Measurements from ENCODE around the gene WIPF1. TPM values are rescaled to one million over a fixed set of nuclear protein-coding genes. Genes with fewer than 3 reads are reported as not detected.

The WIPF1 gene
- total RNA-seq, 2 donors from 2014 or later = 6.7 to 21.4 TPM

DNA sequence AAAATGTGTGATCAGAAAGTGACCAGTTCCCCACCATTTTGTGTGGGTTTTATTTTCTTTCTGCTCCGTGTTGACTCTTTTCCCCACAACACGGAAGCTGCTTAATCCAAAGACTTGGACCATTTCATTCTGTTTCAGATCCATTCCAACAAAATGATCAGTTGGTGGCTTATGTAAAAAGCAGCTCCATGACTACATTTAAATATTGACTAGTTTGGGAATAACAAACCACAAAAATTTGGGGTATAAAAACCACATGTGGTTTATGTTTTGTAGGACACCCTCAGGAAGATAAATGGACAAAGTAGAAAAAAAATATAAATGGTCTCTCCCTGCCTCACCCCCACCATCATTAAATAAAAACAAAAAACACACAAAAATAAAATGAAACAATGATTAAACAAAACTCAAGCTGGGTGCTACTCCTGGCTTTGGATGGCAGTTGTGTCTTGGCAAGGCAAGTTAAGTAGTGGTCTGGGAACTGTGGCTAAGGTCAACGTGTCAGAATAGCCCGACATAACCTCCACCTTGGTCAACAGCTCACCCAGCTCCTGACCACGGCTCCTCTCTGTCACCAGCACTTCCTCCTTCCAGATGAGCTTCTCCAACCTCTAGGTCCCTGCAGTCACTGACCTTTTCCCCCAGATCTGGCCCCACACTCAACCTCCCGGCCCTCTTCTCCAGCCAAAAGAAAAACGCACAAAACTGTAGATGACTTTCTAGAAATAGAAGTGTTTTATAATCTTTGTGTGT, 12.8 kb upstream of the WIPF1 start:
- H3K9me3 ChIP-seq = no peaks in the 10 kb centered on the region
- DNase-seq = no peak
- no peaks in the 10 kb centered on the region for H3K36me3 ChIP-seq
- no peaks in the 10 kb centered on the region for H3K27me3 ChIP-seq
- H3K27ac ChIP-seq = no peak overlapping the region
- TF ChIP-seq CTCF (IDR thresholded peaks at IDR 0.05) = no peak
- intact Hi-C loops (cut with DNase I) = no loop called here
- no peak overlapping the region for H3K9ac ChIP-seq (ENCODE audit: low read depth in 2 of 2, low read length in 2 of 2)
- H3K4me1 ChIP-seq = no peaks in the 10 kb centered on the region
- H3K4me3 ChIP-seq = no peak overlapping the region

DNA sequence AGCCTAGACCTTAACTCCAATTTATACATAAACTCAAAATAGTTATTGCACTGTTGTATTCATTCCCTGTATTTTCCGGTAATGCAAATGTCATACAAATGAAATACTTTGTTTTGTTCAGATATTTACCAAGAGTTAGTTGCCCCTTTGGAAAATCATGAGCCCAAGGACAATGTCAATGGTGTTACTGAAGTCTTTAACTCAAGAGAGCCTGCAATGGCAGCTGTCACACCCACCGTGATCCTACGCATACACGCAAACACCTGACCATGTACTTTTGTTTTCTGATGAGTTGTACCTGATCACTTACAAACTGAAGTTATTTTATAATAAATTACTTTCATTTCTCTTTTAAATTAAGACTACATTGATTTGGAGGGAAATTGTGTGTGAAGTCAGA, 11.7 kb upstream of the WIPF1 start:
- H3K9ac ChIP-seq (ENCODE audit: low read depth in 2 of 2, low read length in 2 of 2) = no peak overlapping the region
- no peaks in the 10 kb centered on the region for H3K36me3 ChIP-seq
- H3K4me3 ChIP-seq = no peak overlapping the region
- intact Hi-C loops (cut with DNase I) = no loop called here
- H3K27ac ChIP-seq = no peak overlapping the region
- H3K4me1 ChIP-seq = no peaks in the 10 kb centered on the region
- H3K27me3 ChIP-seq = no peaks in the 10 kb centered on the region
- no peaks in the 10 kb centered on the region for H3K9me3 ChIP-seq
- DNase-seq = no peak
- no peak for TF ChIP-seq CTCF (IDR thresholded peaks at IDR 0.05)

DNA sequence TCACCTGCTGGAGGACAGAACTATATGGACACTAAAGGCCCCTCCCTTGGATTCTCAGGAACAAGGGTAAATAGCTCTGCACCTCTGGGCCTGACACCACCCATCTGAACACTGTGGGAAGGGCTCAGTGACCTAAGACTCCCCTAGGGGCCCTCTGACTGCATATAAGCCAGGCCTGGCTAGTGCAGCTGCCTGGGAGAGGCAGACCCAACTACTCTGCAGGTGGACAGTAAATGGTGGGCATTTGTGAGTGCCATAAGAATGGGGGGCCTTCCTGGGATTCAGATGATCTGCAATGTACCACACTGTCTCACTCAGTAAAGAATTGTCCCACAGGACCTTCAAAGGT, 11.2 kb upstream of the WIPF1 start:
- DNase-seq = no peak
- H3K9me3 ChIP-seq = no peaks in the 10 kb centered on the region
- no peaks in the 10 kb centered on the region for H3K4me1 ChIP-seq
- no peak overlapping the region for H3K9ac ChIP-seq (ENCODE audit: low read depth in 2 of 2, low read length in 2 of 2)
- H3K27me3 ChIP-seq = no peaks in the 10 kb centered on the region
- TF ChIP-seq CTCF (IDR thresholded peaks at IDR 0.05) = no peak
- H3K27ac ChIP-seq = no peak overlapping the region
- intact Hi-C loops (cut with DNase I) = no loop called here
- H3K4me3 ChIP-seq = no peak overlapping the region
- H3K36me3 ChIP-seq = no peaks in the 10 kb centered on the region

DNA sequence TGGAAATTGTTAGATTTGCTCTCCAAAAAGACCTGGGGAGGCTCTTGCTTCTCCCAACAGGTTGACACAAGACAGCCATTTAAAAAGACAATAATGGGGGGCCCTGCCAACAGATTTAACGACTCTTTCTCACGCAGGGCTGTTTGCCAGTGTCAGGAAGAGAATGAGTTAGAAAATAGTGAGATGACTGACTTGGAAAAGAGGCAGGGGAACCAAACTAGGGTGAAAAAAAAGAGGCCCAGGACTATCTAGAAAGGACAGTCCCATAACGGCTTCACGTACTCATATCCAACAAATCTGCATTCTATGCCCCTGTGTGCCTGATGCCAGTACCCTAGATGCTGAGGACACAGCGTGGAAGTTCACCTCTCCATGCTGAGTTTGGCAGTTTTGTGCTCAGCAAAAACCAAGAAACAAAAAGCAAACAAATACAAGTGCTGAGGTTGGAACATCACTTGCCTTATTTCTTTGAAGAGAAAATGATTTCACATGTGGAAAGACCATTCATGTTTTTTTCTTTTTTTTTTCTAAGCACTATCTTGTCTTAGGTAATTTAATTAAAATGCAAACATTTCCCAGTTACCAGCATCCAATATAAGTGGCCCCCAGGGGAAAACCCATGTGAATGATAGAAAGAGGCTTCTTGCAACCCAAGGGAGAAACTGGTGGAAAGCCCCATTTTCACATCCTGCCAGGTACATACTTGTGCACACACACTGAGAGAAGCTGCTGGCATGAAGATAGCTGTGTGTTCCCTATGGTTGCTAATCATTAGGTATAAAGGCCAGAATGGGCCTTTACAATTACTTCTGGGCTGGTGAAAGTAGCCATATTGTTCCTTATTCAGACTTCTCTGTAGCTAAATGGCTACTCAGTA, 10.6 kb upstream of the WIPF1 start:
- intact Hi-C loops (cut with DNase I) = no loop called here
- DNase-seq = no peak
- TF ChIP-seq CTCF (IDR thresholded peaks at IDR 0.05) = no peak
- H3K36me3 ChIP-seq = no peaks in the 10 kb centered on the region
- no peaks in the 10 kb centered on the region for H3K4me1 ChIP-seq
- no peak overlapping the region for H3K27ac ChIP-seq
- H3K9ac ChIP-seq (ENCODE audit: low read depth in 2 of 2, low read length in 2 of 2) = no peak overlapping the region
- no peaks in the 10 kb centered on the region for H3K9me3 ChIP-seq
- H3K27me3 ChIP-seq = no peaks in the 10 kb centered on the region
- no peak overlapping the region for H3K4me3 ChIP-seq

GRCh38 chr2:174607584-174607983, 10.0 kb upstream of the WIPF1 start:
- TF ChIP-seq CTCF (IDR thresholded peaks at IDR 0.05) = no peak
- no peaks in the 10 kb centered on the region for H3K27me3 ChIP-seq
- H3K9ac ChIP-seq (ENCODE audit: low read depth in 2 of 2, low read length in 2 of 2) = no peak overlapping the region
- H3K9me3 ChIP-seq = no peaks in the 10 kb centered on the region
- no peaks in the 10 kb centered on the region for H3K4me1 ChIP-seq
- intact Hi-C loops (cut with DNase I) = no loop called here
- H3K27ac ChIP-seq = no peak overlapping the region
- no peak for DNase-seq
- H3K36me3 ChIP-seq = no peaks in the 10 kb centered on the region
- no peak overlapping the region for H3K4me3 ChIP-seq

Measured in colonic mucosa (tissue), 4 donors.